NCI-H345 treated with DMSO at 0.1 percent for 48 hours (cell line): ENCODE data around the gene KAT2B.
A peak's percentile ranks its signal among the peaks of the same experiment; 100 is the strongest.
"Not testable (repeated sequence)": the region's sequence is repeated elsewhere in the genome, so short reads cannot be mapped to it uniquely, and the experiment has no call there.

Experiments
- DNase-seq: peaks from one replicate; lab custom pipeline; 2025; ENCODE audit not compliant: unreplicated experiment; lab: John Stamatoyannopoulos, UW

KAT2B gene

DNA sequence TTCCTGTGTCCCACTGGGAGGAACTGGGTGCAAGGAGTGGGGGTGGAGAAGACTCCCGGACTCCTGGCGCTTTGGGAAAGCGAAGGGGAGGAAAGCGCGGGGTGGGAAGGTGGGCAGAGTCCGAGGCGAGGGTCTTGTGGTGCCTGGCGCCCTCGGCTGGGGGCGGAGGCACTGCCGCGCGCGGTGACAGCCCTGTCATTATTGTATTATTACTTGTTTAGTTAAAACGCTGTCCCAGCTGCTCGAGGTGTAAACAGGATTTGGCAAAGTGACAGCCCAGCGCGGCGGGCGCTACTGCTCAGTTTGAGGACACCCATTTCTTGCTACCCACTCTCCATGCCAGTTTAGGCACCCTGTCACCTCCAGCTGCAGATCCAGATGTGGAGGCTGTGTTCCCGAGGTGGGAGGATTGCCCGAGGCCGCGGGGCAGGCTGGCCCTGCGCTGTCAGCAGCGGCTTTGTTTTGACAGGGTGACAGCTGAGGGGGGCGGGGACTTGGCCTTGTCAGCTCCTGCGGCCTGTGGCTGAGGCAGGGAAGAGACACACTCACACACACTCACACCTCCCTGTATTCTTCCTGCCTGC is 1.0 kb downstream of the KAT2B start:
- peak; percentile 12 for DNase-seq

DNA sequence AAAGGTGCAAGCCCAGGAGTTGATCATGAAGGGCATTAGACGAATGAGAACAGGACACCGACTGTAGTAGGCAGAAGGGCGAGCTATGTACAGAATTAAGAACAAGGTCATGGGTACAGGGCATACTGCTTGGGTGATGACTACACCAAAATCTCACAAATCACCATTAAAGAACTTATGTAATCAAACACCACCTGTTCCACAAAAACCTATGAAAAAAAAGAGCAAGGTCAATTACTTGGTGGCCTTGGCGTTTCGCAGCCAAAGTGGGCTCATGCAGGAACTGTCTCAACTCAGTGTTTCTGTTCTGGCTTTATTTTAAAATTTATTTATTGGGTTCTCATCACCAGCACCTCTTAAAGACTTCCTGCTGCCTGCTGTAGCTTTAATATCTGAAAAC is 2.1 kb downstream of the KAT2B start:
- DNase-seq, result no peak

DNA sequence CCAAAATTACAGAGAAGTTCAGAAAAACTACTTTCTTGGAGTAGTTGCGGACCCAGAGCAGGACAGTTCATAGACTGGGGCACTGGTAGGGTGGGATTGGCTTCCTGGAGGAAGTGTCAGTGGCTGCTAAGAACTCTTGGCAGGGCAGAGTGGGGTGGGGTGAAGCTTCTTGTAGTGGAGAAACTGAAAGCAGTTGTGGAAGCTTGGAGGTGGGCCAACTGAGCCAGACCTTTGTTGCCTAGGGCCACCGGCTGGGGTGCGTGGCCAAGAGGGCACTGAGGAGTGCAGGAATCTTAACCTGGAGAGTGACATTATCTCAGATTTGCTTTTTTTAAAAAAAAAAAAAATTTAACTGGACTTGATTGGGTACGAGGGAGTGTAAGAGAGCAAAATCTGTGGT is 3.1 kb downstream of the KAT2B start:
- no peak for DNase-seq

DNA sequence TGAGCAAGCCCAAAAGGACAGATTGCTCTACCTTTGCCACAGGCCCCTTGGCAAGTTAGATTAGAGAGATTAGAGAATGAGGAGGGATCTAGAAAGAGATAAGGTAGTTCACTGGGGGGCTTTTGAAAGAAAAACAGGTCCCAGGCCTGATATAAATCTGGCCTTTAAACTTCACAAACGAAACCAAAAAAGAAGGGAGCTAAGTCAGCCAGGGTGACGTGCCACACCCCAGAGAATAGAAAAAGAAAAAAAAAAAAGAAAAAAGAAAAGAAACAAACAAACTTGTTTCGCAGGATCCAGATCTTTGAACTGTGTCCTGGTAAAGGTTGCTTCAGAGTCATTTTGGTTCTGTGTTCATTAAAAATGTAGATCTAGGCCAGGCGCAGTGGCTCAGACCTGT is 3.6 kb downstream of the KAT2B start:
- no peak for DNase-seq

DNA sequence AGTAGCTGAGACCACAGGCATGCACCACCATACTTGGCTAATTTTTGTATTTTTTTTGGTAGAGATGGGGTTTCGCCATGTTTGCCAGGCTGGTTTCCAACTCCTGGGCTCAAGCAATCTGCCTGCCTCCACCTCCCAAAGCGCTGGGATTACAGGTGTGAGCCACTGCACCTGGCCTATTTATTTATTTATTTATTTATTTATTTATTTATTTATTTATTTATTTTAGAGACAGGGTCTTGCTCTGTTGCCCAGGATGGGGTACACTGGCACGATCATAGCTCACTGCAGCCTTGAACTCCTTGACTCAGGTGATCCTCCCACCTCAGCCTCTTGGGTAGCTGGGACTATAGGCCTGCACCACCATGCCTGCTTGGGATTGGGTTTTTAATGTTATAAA is 4.9 kb downstream of the KAT2B start:
- DNase-seq, result not testable (repeated sequence)

DNA sequence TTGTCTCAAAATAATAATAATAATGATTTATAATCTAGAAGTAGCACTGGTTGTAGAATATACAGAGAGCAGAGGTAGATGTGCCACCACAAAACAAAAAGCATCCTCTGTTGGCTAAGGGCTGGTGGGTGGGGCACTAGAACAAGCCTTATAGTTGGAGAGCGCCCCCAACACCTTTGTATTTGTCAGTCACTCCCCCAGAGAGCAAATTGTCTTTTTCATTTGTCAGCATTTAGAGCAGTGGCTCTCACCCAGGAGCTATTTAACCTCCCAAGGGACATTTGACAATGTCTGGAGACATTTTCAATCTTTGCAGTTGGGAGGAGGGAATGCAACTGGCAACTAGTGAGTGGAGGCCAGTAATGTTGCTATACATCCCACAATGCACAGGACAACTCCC is 6.3 kb downstream of the KAT2B start:
- no peak for DNase-seq

DNA sequence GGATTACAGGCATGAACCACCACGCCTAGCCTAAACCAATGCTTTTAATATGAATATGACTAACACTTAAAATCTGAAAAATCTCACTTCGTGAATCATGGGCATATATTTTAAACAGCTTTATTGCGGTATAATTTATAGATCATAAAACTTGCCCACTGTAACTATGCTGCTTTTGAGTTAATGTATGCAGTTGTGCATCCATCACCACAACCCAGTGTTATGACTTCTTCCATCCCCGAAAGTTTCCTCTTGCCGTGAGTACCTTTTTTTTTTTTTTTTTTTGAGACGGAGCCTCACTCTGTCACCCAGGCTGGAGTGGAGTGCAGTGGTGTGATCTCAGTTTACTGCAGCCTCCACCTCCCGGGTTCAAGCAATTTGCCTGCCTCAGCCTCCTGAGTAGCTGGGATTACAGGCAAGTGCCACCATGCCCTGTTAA is 7.1 kb downstream of the KAT2B start:
- no peak for DNase-seq

DNA sequence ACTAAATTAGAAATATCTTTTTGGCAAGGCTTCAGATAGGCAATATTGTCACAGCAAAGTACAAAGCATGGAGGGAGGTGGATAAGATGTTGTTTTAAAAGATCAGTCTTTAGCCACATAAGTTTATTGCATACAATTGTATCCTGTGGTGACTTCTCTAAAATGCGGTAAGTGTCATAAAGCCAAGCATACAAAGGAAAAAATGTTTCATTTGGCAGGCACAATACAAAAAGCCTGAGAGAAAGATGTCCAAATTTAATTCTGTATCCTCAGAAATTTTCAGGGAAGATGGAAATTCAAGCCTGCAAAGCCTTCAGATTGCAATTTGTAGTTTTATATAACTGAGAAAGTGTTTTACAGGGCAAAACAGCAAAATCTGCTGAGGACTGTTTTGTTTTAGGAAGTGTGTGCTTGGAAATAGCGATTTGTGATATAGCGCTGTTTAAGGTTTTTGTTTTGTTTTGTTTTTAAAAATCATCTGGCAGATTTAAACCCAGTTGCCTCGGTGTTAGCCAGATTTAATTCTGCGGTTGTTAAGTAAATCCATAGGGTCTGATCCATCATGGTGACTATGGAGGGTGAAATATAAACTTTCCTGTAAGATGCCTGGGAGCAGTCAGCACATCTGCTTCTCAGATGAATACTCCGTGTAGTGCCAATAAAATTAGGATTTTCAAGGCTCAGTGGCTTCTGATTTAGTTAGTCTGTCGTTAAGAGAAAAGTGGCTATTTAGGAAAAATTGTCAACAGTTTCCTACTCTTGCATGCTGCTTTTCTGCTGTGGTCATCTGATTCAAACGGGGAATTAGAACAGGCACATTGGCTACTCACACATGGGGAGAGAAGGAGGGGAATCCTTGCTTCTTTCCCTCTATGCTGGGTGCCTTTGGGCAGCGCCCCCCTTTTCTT is 8.0 kb downstream of the KAT2B start:
- DNase-seq, result no peak

DNA sequence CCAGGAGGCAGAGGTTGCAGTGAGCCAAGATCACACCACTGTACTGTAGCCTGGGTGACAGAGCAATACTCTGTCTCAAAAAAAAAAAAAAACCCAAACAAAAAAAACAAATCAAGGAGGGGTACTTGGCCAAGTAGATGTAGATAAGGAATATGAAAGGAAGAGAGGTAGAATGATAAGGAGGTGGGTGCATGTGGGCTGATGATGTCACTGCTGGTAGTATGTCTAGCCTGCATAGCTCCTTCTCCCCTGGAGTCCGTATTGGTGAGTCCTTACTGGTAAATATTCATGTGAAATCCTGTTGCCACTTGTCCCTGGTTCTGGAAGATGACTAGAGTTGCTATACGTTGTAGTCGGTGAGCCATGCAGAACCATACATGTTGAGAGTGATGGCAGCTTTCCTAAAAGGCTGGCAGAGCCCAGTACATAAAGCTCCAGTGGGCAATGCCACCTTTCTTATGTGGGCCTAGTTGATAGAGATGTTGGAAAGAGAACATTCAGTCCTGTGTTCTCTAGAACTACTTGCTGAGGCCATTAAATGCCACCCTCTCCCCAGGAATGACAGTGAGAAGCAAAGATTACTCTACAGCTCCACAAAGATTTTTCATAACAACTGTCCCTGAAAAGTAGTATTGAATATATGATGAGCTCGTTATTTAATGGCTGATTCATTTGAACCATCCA is 11.0 kb downstream of the KAT2B start:
- no peak for DNase-seq

DNA sequence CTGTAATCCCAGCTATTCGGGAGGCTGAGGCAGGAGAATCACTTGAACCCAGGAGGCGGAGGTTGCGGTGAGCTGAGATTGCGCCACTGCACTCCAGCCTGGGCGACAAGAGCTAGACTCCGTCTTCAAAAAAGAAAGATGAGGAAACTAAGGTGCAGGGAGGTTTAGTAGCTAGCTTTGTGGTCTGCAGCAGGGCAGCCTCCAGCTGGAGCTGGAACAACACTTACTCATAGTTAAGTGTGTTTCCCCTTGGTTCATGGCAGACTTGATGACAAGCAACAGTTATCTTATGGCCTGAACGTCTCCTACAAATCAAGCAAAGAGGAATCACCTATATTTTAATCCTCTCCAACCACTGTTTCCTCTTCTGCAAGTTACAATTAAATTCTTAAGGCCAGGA is 12.6 kb downstream of the KAT2B start:
- no peak for DNase-seq

DNA sequence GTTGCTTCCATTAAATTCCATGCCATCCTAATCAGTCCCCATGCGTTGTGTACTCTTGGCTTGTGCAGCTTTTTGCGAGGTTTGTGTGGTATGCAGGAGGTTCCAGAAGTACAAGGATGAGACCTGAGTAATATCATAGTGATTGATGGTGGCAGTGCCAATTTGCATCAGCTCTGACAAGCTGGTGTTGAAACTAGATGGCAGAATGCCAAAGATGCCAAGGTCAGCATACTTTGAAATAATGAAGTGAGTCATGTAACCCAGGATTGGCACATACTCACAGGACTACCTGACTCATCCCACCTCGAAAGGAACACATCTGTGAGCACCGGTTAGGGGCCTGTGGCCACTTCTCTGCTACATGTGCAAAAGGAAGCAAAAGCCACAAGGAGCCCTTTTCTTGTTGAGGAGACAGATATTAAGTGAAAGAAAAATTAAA is 14.3 kb downstream of the KAT2B start:
- DNase-seq, result no peak

DNA sequence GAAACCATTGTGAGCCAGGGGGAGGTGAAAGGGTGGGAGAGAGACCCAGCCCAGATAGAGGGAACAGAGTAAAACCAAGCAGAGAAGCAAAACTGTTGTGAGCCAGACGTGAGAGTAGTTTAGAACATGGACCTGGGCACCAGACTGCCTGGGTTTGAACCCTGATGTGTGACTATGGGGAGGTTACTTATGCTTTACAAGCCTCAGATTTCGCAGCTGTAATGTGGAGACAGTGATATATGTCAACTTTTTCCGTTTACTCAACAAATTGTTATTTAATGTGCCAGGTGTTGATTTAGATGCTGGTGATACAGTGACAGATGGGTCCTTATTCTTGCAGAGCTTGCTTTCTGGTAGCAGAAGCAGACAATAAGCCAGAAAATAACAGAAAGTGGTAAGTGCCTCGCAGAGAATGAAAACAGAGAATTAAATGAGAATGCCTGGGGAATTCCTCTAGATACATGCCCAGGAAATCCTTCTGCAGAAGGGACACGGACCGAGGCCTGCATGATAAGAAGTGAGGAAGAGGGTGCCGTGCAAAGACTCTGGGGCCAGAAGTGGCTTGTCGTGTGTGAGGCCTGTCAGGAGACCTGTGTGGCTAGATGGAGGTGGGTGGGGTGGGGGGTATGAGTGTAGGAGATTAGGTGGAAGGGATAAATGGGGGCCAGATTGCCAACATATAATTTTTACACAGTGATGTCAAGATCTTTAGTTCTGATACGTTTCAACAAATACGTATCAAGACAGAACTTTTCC is 15.0 kb downstream of the KAT2B start:
- no peak for DNase-seq

DNA sequence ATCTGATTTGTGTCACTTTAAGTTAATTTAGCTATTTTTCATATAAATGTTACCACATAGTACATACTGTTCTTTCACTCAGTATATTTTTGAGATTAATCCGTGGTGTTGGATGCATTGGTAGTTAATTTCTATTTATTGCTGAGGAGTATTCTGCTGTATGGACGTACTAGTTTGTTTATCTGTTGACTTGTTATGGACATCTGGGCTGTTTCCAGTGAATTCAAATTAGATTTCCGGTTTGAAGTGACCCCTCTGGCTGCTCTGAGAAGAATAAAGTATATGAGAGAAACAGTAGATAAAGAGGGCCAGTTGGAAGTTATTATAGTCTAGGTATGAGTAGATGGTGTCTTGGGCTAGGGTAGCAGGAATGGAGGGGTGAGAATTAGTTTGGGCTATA is 15.6 kb downstream of the KAT2B start:
- no peak for DNase-seq

DNA sequence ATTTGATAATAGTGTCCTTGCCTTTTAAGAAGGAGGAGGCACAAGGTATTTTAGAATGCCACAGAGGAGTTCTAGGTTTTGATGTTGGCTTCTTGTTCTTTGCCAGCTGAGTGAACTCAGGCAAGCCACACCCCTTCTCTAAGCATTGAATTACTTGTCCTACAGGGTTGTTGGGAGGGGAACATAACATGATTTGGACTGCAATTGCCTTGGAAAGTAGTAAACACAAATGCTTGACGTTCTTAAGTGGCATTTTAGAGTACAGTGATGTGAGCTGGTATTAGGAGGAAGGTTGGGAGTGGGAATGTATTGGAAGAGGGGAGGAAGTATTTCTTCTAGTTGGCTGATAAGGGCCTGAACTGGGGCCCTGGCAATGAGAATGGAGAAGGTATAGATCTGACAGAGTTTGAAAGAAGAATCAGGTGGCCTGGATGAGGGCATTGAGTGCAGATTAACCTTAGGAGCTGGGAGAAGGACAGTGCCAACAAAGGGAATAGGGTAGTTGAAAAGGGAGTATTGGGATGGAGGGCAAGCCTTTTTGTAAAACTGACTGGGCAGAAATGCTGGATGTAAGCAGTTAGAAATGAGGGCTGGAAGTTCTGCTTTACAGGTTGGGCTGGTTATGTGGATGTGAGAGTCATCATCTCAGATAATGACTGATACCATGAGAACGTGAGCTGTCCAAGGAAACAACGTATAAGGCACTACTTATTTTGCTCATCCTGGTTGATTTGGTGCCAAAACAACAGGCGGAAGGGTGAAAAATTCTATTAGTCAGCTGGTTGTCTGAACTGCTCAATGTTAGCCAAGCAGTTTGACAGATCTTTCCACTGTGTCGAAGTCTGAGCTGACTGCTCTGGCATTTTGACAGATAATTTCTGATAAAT is 16.7 kb downstream of the KAT2B start:
- no peak for DNase-seq

DNA sequence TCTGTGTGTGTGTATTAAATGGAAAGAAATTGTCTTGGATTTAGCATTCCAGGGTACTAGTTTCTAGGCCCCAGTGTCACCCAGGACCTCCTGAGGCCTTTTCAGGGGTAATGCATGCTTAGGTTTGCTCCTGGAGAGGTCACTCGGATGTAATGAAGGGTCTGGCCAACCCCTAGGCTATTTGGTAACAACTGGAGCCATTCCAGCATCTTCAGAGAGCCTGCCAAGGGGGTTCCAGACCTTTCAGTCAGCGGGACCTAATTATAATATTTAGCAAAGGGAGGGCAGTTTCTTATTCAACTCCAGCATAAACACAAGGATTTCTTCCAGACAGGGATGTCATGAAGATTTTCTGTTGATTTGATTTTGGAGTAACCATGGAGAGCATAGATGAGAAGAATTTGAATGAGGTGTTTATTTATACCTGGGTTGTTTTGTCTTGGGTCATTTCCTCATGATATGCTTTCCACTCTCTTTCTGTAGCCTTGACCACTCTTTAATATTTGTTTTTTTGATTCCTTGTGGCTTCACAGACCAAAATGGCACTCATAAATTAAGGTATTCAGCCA is 17.4 kb downstream of the KAT2B start:
- DNase-seq, result no peak

DNA sequence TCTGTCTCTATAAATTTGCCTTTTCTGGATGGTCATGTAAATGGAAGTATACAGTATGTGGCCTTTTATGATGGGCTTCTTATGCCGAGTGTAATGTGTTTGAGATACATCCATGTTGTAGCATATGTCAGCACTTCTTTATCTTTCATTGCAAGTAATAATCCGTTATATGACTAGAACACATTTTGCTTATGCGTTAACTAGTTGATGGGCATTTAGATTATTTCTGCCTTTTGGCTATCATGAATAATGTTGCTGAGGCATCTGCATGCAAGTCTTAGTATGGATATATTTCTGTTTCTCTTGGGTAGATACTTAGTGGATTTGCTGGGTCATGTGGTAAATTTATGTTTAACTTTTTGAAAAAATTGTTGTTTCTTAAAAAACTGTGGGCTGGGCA is 19.7 kb downstream of the KAT2B start:
- no peak for DNase-seq

DNA sequence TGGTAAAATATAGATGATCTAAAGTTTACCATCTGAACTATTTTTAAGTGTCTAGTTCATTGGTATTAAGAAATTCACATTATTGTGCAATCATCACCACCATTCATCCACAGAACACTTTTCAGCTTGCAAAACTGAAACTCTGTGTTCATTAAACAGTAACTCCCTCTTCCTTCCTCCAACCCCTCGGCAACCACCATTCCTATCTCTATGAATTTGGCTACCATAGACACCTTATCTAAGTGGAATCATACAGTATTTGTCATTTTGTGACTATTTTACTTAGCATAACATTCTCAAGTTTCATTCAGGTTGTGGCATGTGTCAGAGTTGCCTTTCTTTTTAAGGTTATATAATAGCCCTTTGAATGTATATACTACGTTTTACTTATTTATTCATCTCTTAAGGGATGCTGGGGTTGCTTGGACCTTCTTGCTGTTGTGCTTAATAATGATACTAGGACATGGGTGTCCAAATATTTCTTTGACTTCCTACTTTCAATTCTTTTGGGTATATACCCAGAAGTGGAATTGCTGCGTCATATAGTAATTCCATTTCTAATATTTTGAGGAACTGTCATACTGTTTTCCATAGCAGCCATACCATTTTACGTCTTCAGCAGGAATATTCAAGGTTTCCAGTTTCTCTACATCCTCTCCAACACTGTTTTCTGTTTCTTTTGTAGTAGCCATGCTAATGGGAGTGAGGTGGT is 20.9 kb downstream of the KAT2B start:
- no peak for DNase-seq

DNA sequence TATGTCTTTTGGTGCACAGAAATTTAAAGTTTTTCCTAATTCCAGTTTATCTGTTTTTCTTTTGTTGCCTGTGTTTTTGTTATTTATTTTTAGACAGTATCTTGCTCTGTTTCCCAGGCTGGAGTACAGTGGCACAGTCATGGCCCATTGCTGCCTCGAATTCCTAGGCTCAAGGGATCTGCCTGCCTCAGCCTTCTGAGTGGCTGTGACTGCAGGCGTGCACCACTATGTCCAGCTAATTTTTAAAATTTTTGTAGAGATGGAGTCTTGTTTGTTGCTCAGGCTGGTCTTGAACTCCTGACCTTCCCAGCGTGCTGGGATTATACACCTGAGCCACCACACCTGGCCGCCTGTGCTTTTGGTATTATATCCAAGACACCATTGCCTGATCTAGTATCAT is 22.8 kb downstream of the KAT2B start:
- DNase-seq, result no peak

DNA sequence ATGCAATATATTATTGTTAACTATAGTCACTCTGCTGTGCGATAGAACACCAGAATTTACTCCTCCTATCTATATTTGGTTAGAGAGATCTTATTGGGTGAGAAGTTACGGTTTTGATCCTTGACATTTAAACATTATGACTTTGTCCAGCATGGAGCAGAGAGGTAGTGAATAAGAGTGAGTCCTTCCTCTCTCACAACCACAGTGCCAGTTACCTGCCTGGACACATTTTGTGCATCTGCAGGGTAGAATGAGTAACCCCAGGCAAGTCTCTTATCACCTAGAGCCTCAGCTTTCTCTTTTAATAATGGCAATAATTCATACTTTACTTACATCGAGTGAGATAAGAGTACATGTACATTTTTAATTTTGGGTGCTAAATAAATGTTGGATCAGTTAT is 24.1 kb downstream of the KAT2B start:
- DNase-seq, result no peak
